ENCODE data around the gene MEX3A.
A peak's percentile ranks its signal among the peaks of the same experiment; 100 is the strongest.

Gene MEX3A

DNA sequence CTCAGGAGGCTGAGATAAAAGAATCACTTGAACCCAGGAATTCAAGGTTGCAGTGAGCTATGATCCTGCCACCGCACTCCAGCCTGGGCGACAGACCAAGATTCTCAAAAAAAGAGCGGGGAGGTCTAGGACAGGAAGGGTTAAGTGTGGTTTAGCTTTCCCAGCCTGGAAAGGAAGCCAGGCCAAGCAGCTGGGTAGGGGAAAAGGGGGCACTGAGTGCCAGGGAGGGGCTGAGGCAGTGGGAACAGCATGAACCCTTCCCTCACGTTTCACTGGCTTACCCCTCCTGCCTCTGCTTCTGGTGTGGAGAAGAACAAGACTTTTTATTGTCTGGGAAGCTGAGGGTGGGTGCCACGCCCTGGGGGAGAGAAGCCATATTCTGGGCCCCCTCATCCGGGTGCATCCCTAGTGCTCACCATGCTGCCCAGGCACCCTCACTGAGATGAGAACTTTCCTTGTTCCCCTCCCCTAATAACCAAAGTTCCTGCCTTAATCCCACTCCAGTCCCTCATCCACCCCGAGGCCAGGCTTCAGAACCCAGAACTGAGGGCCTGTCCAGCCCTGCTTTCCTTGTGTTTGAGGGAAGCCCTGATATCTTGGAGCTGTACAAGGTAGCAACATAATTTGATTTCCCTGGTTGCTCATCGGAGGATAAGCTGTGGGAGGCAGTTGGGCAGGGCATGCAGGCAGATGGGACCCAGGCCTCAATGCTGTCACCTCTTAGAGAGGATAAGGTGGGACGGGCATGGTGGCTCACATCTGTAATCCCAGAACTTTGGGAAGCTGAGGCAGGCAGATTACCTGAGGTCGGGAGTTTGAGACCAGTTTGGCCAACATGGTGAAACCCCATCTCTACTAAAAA lies 30.2 kb upstream of the MEX3A start:
- H3K4me3 ChIP-seq, result no peak overlapping the region
- intact Hi-C loops (cut with DNase I; ENCODE audit: low total_unique reads), result no loop called here
- DNase-seq, result no peak
- TF ChIP-seq, protein P1, sequence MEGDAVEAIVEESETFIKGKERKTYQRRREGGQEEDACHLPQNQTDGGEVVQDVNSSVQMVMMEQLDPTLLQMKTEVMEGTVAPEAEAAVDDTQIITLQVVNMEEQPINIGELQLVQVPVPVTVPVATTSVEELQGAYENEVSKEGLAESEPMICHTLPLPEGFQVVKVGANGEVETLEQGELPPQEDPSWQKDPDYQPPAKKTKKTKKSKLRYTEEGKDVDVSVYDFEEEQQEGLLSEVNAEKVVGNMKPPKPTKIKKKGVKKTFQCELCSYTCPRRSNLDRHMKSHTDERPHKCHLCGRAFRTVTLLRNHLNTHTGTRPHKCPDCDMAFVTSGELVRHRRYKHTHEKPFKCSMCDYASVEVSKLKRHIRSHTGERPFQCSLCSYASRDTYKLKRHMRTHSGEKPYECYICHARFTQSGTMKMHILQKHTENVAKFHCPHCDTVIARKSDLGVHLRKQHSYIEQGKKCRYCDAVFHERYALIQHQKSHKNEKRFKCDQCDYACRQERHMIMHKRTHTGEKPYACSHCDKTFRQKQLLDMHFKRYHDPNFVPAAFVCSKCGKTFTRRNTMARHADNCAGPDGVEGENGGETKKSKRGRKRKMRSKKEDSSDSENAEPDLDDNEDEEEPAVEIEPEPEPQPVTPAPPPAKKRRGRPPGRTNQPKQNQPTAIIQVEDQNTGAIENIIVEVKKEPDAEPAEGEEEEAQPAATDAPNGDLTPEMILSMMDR (IDR thresholded peaks at IDR 0.05), result no peak
- peak overlapping the region; percentile 92 to 99 for H3K27ac ChIP-seq
- H3K9me3 ChIP-seq, result no peaks in the 10 kb centered on the region
- H3K27me3 ChIP-seq, result no peaks in the 10 kb centered on the region
- no peaks in the 10 kb centered on the region for H3K36me3 ChIP-seq
- H3K4me1 ChIP-seq, result peaks cover 0 to 27% (median 15%) of the 10 kb centered on the region in 4 donors

DNA sequence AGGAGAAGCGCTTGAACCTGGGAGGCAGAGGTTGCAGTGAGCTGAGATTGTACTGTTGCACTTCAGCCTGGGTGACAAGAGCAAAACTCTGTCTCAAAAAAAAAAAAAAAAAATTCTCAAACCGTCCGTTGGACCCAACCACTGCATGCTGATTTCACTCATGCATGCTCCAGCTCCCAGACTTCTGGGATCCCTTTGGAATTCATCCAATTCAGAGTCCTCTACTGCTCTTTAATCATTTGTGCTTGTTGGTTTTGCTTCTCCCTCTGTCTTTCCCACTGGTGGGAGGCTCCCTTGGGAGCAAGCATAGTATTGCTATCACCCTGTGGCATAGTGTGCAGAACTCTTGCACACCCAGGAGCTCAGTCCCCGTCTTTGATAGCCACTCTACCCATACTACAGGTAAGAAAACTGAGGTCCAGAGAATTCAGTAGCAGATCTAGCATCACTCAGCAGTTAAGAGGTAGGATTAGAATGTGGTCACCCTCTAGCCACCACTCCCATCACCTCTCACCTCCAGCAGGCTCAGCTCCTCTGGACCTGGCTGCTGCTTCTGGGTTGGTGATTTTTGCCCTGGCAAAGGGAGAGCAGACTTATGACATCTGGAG lies 29.2 kb upstream of the MEX3A start:
- TF ChIP-seq, protein P1 (IDR thresholded peaks at IDR 0.05), result no peak
- Histone ChIP-seq H3K4me1 (peaks cover 0 to 31% (median 19%) of the 10 kb centered on the region in 4 donors), H3K9me3 (no peaks in the 10 kb centered on the region), H3K4me3 (no peak overlapping the region), H3K27me3 (no peaks in the 10 kb centered on the region), H3K27ac (peak overlapping the region in 1 of 2 donors; percentile 99), H3K36me3 (no peaks in the 10 kb centered on the region)
- intact Hi-C loops (cut with DNase I; ENCODE audit: low total_unique reads), result no loop called here
- no peak for DNase-seq

DNA sequence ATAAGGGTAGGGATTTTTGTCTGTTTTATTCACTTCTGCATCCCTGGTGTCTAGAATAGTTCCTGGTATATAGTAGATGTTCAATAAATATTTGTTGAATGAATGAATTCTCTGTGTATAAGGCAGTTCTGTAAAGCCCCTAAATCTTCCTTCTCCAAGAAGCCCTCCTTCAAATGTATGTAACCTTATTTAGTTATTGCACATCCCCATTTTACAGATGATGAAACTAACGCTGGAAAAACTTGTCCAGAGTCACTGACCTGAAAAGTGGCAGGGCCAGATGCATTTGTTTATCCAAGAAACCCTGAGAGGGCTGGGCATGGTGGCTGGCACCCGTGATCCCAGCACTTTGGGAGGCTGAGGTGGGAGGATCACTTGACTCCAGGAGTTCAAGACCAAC lies 28.0 kb upstream of the MEX3A start:
- TF ChIP-seq, protein P1 (IDR thresholded peaks at IDR 0.05), result no peak
- Histone ChIP-seq H3K36me3 (no peaks in the 10 kb centered on the region), H3K9me3 (no peaks in the 10 kb centered on the region), H3K4me3 (no peak overlapping the region), H3K27ac (no peak overlapping the region), H3K4me1 (peaks cover 6 to 41% (median 29%) of the 10 kb centered on the region in 4 donors), H3K27me3 (no peaks in the 10 kb centered on the region)
- DNase-seq, result no peak
- intact Hi-C loops (cut with DNase I; ENCODE audit: low total_unique reads), result no loop called here

DNA sequence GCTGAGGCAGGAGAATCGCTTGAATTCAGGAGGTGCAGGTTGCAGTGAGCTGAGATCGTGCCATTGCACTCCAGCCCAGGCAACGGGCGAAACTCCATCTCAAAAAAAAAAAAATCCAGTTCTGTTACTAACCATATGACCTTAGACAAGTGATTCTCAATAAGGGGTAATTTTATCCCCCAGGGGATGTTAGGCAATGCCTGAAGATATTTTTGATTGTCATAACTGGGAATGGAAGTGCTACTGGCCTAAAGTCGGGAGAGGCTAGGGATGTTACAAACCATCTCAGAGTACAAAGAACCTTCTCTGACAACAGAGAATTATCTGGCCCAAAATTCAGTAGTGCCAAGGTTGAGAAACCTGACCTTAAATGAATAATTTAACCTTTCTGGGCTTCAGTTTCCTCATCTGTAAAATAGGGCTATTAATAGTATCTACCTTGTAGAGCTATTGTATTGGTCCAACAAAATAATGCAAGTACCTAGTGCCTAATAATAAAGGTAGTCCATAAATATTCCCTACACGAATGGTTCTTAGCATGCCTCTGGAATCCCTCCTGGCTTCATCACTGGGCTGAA lies 26.5 kb upstream of the MEX3A start:
- H3K27me3 ChIP-seq, result no peaks in the 10 kb centered on the region
- no peak for DNase-seq
- intact Hi-C loops (cut with DNase I; ENCODE audit: low total_unique reads), result no loop called here
- peaks cover 7 to 49% (median 39%) of the 10 kb centered on the region in 4 donors for H3K4me1 ChIP-seq
- TF ChIP-seq, protein P1 (IDR thresholded peaks at IDR 0.05), result no peak
- H3K36me3 ChIP-seq, result no peaks in the 10 kb centered on the region
- H3K27ac ChIP-seq, result peak overlapping the region; percentile 94 to 97
- no peaks in the 10 kb centered on the region for H3K9me3 ChIP-seq
- no peak overlapping the region for H3K4me3 ChIP-seq

DNA sequence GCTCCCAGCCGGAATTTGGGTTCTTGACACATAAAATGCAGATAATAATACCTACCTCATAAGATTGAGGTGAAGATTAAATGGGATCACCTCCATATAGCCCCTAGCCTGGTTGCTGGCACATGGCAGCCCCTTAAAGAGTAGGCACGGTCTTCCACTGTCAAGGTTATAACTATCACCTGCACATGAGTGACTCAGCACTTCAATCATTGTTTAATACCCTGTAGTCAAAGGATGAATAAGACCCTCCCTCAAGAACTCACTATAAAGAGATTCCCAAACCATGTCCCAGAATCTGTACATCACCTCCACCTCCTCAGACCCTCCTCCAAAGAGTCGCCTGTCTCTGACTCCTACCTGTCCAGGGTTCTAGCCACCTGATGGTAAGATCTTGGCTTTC lies 25.8 kb upstream of the MEX3A start:
- Histone ChIP-seq H3K27me3 (no peaks in the 10 kb centered on the region), H3K9me3 (no peaks in the 10 kb centered on the region), H3K27ac (peak overlapping the region; percentile 94 to 97), H3K36me3 (no peaks in the 10 kb centered on the region), H3K4me3 (no peak overlapping the region), H3K4me1 (peaks cover 7 to 49% (median 41%) of the 10 kb centered on the region in 4 donors)
- DNase-seq, result no peak
- intact Hi-C loops (cut with DNase I; ENCODE audit: low total_unique reads), result no loop called here
- TF ChIP-seq, protein P1 (IDR thresholded peaks at IDR 0.05), result no peak
